Aorta (tissue), 5 donors: ENCODE measurements around the gene XYLT2. TPM values are rescaled to one million over a fixed set of nuclear protein-coding genes. Genes with fewer than 3 reads are reported as not detected.

ENCODE experiments used
- ATAC-seq: fragments of 200-7000 bp; cut with Tn5 transposase; one replicate; pipeline ENCODE4 v1.9.1; 2022; ENCODE audit warnings: moderate library complexity; ENCODE audit not compliant: low FRiP score
- DNase-seq, 2 donors: peaks; one replicate each; pipeline ENCODE4 v3.0.0-alpha.2; 2020
- H3K27ac ChIP-seq, 2 donors: one replicate each; pipeline ENCODE4 v1.5.1; 2013; ENCODE audit warnings: low read length in 2 of 2, mild to moderate bottlenecking in 2 of 2, moderate library complexity in 2 of 2, control low read depth in 1 of 2, inconsistent platforms in 1 of 2, low read depth in 1 of 2
- H3K27me3 ChIP-seq, 2 donors: one replicate each; pipeline ENCODE4 v1.6.1; 2013; ENCODE audit warnings: control low read depth in 1 of 2, low read length in 1 of 2, mild to moderate bottlenecking in 1 of 2, moderate library complexity in 1 of 2; ENCODE audit not compliant: insufficient read depth in 2 of 2, control insufficient read depth in 1 of 2
- H3K36me3 ChIP-seq, 2 donors: one replicate each; pipeline ENCODE4 v1.6.1; 2013; ENCODE audit warnings: control low read depth in 1 of 2, low read length in 1 of 2, mild to moderate bottlenecking in 1 of 2; ENCODE audit not compliant: insufficient read depth in 2 of 2, control insufficient read depth in 1 of 2
- H3K4me1 ChIP-seq, 2 donors: one replicate each; pipeline ENCODE4 v1.6.1; 2013; ENCODE audit warnings: low read length in 2 of 2, control low read depth in 1 of 2, mild to moderate bottlenecking in 1 of 2, moderate library complexity in 1 of 2; ENCODE audit not compliant: insufficient read depth in 2 of 2, control insufficient read depth in 1 of 2
- H3K4me3 ChIP-seq, 2 donors: one replicate each; pipeline ENCODE4 v1.5.1; 2013; ENCODE audit warnings: low read length in 2 of 2, control low read depth in 1 of 2, mild to moderate bottlenecking in 1 of 2
- H3K9me3 ChIP-seq: one replicate; pipeline ENCODE4 v1.6.1; 2013; ENCODE audit warnings: mild to moderate bottlenecking, low read length; ENCODE audit not compliant: control insufficient read depth
- WGBS, 2 donors: extraction: QIAGEN DNeasy Blood & Tissue Kit; methylation state at CpG; one replicate each; pipeline ENCODE4 v1.1.7; 2013; 5-methylcytosine and 5-hydroxymethylcytosine counted together
- intact Hi-C, 2 donors: fragments of 100-400 bp; cut with DNase I; formaldehyde crosslinking; loops; one replicate each; pipeline versions ENCODE4 v1.14.2 to v1.15.0; 2022
- polyA plus RNA-seq, 2 donors: library from polyadenylated mRNA; stranded (reverse); fragments of 200-250 nt; gene quantifications; one replicate each; pipeline ENCODE4 v1.2.3, GENCODE V29; 2013
- total RNA-seq, 2 donors: library from RNA; stranded (reverse); fragmentation: NEBNext Ultra II Directional; extraction: Animal tissue kit (Norgen Biotek cat#: 25700); gene quantifications; one replicate each; pipeline ENCODE4 v1.2.1, GENCODE V29; 2021
- donor health status: healthy with polysubstance abuse.
- donor health status: Bipolar disorder and iron deficiency.
- donor health status: DM: no; HTN: no; CAD: no.
- donor health status: DM: no; HTN: no; CAD: no.
- donor health status: DM: yes; HTN: yes; CAD: no.

XYLT2 gene
- total and polyA plus RNA-seq, 4 donors, result 4.0 to 22.2 (median 17.8) TPM

DNA sequence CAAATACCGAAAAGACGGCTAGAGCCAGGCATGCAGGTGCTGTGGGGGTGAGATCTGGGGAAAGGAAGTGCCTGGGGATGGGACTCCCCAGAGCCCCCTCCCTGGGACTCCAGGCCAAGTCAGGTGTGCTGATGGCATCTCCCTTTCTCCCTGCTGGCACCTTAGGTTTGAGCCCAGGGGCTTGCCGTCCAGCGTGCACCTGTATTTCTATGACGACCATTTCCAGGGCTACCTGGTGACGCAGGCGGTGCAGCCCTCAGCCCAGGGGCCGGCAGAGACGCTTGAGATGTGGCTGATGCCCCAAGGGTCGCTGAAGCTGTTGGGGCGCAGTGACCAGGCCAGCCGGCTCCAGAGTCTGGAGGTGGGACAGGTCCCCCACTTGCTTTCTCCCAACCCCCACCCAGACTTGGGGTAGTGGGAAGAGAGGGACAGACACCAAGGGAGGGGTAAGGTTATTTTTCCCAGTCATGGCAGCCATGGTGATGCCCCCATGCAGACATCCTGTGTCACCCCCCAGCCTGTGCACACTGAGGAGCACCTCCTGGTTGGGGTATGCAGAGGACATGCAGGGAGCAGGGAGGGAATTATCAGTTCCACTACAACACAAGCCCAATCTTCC is 11.1 kb downstream of the XYLT2 start:
- intact Hi-C loops, result no loop called here
- 94 to 96% methylated on average over 12 of the region's 12 CpGs for WGBS, 2 donors
- Histone ChIP-seq H3K4me3 (no peak overlapping the region), H3K9me3 (no peaks in the 10 kb centered on the region), H3K4me1 (no peaks in the 10 kb centered on the region), H3K36me3 (peaks cover 0 to 6% of the 10 kb centered on the region in 2 donors), H3K27me3 (no peaks in the 10 kb centered on the region), H3K27ac (no peak overlapping the region)
- ATAC-seq (no peak), DNase-seq (peak in 1 of 2 donors; percentile 70)

DNA sequence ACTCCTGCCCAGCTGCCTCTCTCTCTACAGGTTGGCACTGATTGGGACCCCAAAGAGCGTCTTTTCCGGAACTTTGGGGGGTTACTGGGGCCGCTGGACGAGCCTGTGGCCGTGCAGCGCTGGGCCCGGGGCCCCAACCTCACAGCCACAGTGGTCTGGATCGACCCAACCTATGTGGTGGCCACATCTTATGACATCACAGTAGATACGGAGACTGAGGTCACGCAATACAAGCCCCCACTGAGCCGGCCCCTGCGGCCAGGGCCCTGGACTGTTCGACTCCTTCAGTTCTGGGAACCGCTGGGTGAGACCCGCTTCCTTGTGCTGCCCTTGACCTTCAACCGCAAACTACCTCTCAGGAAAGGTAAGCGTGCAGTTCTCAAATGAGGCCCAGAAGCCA is 12.3 kb downstream of the XYLT2 start:
- H3K27me3 ChIP-seq, result no peaks in the 10 kb centered on the region
- 95 to 96% methylated on average over 17 of the region's 17 CpGs for WGBS, 2 donors
- no peaks in the 10 kb centered on the region for H3K4me1 ChIP-seq
- no peak overlapping the region for H3K4me3 ChIP-seq
- H3K27ac ChIP-seq, result no peak overlapping the region
- ATAC-seq (no peak), DNase-seq (peak in 1 of 2 donors; percentile 73)
- peaks cover 0 to 6% of the 10 kb centered on the region in 2 donors for H3K36me3 ChIP-seq
- H3K9me3 ChIP-seq, result no peaks in the 10 kb centered on the region
- intact Hi-C loops, result no loop called here

DNA sequence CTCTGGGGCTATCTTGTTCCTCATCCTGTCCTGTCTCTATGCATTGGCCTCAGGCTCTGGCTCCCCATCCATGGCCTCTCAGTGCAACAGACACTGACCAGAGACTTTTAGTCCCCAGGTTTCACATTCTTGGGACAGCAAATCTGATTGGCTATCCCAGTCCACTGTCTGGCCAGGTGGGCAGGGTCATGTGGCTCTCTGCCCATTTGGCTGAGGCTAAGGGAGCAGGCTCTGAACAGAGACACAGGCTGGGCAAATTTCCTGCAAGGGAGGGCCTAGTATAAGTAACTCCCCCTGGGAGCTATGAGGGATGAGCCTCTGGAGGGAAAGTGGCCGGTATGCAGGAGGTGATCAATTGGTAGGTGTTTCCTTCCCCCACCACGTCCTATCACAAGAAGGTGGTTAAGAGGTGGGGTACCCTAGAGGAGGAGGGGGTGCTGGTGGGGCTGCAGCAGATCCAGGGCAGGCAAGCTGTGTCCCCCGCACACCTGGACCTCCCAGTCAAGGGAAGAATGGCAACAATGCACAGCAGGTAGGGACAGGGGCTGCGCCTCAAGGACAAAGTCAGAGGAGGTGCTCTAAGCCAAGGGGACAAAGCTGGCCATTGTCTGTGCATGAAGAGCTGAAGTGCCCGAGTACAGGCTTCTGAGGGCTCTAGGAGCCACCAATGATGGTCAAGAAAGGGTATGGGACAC is 13.2 kb downstream of the XYLT2 start:
- WGBS, 2 donors, result 75 to 80% methylated on average over 5 of the region's 5 CpGs
- H3K27me3 ChIP-seq, result no peaks in the 10 kb centered on the region
- intact Hi-C loops, result no loop called here
- DNase-seq (peak in 1 of 2 donors; percentile 53), ATAC-seq (no peak)
- H3K36me3 ChIP-seq, result peaks cover 0 to 6% of the 10 kb centered on the region in 2 donors
- H3K9me3 ChIP-seq, result no peaks in the 10 kb centered on the region
- no peak overlapping the region for H3K27ac ChIP-seq
- no peaks in the 10 kb centered on the region for H3K4me1 ChIP-seq
- H3K4me3 ChIP-seq, result no peak overlapping the region

DNA sequence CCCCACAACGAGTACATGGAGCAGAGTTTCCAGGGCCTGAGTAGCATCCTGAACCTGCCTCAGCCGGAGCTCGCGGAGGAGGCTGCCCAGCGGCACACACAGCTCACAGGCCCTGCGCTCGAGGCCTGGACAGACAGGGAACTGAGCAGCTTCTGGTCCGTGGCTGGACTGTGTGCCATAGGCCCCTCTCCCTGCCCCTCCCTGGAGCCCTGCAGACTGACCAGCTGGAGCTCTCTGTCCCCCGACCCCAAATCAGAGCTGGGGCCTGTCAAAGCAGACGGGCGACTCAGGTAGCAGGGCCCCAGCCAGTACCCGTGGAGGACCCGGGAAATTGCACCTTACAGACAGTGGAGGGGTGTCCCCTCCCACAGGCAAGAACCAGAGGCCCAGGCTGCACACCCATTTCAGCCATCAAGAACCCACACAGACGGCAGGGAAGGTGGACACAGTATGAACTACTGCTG is 14.1 kb downstream of the XYLT2 start:
- 77 to 80% methylated on average over 14 of the region's 14 CpGs for WGBS, 2 donors
- Histone ChIP-seq H3K27ac (no peak overlapping the region), H3K36me3 (peaks cover 0 to 6% of the 10 kb centered on the region in 2 donors), H3K4me3 (no peak overlapping the region), H3K9me3 (no peaks in the 10 kb centered on the region), H3K4me1 (no peaks in the 10 kb centered on the region), H3K27me3 (no peaks in the 10 kb centered on the region)
- intact Hi-C loops, result no loop called here
- ATAC-seq (no peak), DNase-seq (peak in 1 of 2 donors; percentile 68)

DNA sequence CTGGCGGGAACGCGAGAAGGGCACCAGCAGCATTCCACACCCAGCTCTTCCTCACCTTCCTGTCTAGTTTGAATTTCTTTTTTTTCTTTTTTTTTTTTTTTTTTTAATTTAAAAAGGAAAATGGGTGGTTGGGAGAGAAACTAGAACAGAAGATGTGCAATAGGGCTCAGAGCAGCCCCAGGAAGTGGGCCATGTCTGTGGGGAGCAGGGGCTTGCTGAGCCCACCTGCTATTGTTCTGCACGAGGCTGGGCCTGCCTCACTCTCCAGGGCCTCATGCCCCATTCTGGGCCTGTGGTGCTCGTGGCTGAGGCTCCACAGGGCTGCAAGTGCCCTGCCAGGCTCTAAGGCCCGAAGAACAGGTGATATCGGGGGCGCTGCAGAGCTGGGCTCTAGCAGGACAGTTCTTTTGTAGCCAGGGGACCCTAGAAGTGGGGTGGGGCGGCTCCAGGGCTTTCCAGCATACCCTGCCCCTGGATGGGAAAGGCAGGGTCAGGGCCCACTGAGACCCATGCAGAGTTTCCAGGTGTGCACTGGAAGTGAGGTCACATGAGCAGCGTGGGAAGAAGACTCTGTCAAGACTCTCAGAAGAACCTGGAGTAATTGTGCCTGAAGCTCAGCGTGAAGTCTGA is 14.7 kb downstream of the XYLT2 start:
- no peak overlapping the region for H3K27ac ChIP-seq
- no peaks in the 10 kb centered on the region for H3K27me3 ChIP-seq
- peak in 1 of 2 donors; percentile 64 for DNase-seq
- H3K36me3 ChIP-seq, result peaks cover 0 to 6% of the 10 kb centered on the region in 2 donors
- H3K4me1 ChIP-seq, result no peaks in the 10 kb centered on the region
- 81 to 83% methylated on average over 11 of the region's 11 CpGs for WGBS, 2 donors
- H3K4me3 ChIP-seq, result no peak overlapping the region
- intact Hi-C loops, result no loop called here
- ATAC-seq, result no peak
- no peaks in the 10 kb centered on the region for H3K9me3 ChIP-seq

DNA sequence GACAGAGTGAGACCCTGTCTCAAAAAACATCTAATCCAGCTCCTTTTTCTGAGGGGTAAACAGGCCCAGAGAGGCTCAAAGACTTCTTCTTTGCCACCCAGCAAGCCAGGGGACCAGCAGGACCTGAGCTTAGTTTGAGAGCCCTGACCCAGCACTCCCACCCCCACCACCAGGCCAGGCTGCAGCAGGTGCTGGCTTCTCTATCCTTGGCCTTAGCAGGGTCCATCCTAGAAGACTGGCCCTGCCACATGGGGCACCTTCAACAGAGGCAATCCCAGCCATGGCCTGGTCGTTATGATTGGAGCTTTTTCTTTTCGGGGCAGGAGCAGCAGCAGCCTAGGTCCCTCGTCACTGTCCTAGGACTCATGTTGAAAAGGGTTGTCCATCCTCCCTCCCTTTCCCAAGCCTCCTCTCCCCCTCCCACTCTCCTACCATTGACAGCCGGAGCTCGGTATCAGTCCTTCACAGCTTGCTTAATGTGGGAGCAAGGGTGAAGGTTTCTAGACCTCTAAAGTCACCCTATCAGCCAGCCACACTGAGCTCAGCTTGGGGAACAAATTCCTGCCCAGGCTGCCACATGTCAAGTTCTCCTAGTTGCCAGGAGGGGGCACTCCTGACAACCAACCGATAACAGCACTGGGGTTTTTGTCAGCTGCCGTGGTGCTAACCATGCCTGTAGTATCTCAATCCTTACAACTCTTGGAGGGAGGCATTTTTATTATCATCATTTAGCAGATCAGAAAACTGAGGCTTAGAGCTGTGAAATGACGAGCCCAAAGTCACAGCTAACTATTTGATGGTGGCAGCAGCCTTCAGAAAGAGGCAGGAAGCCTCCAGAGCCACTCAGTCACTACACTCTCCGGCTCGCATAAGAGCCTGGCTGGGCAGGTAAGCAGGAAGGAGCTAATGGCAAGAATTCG is 15.9 kb downstream of the XYLT2 start:
- 32 to 34% methylated on average over 11 of the region's 11 CpGs for WGBS, 2 donors
- Histone ChIP-seq H3K9me3 (no peaks in the 10 kb centered on the region), H3K4me1 (no peaks in the 10 kb centered on the region), H3K27me3 (no peaks in the 10 kb centered on the region), H3K27ac (no peak overlapping the region), H3K36me3 (peaks cover 0 to 2% of the 10 kb centered on the region in 2 donors), H3K4me3 (no peak overlapping the region)
- peak; percentile 68 for ATAC-seq
- DNase-seq, result peak in 1 of 2 donors; percentile 74
- intact Hi-C loops, result no loop called here

DNA sequence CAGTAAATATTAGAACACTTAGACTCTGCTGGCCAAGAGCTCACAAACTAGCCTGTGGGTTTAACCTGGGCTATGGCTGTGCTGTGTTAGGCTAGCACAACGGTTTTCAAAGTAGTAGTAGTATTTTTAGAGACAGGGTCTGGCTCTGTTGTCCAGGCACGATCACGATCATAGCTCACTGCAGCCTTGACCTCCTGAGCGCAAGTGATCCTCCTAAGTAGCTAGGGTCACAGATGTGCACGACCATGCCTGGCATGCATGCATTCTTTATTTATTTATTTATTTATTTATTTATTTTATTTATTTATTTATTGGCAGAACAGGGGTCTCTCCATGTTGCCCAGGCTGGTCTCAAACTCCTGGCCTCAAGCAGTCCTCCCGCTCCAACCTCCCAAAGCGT is 16.7 kb downstream of the XYLT2 start:
- peaks cover 0 to 4% of the 10 kb centered on the region in 2 donors for H3K36me3 ChIP-seq

More for the DNA sequence above, 16.7 kb downstream of the XYLT2 start:
- Histone ChIP-seq H3K4me3 (no peak overlapping the region), H3K27ac (no peak overlapping the region), H3K27me3 (no peaks in the 10 kb centered on the region), H3K4me1 (no peaks in the 10 kb centered on the region), H3K9me3 (no peaks in the 10 kb centered on the region)
- intact Hi-C loops, result no loop called here
- ATAC-seq, result no peak
- WGBS, 2 donors, result 59 to 63% methylated on average over 7 of the region's 7 CpGs
- DNase-seq, result no peak
